C4-2B (cell line): ENCODE data around the gene MAP3K14.

Source experiments
- ZFX ChIP-seq: fragments of 450-650 bp; IDR thresholded peaks from 2 replicates; pipeline ENCODE4 v1.6.1; 2017
- TF ChIP-seq, protein P1 (sequence below): fragments of 450-650 bp; conservative IDR thresholded peaks from 2 replicates; pipeline ENCODE4 v1.5.1; 2017; ENCODE audit warnings: mild to moderate bottlenecking

DNA sequence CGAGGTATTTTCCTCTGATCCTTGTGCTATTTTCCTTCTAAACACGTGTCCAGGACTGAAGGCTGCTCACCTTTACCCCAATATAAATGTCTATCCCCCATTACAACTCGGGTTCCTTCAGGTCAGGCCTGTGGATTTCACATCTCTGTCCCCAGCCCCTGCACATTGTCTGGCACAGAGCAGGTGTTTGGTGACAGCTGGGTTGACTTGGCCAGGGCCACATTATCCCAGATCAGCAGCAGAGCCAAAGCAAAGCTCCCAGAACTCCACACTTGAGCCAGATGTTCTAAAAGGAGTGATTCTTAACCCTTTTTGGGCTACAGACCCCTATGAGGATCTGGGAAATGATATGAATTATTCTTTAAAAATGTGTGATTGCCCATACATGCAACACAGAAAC is 36.9 kb downstream of the MAP3K14 start:
- TF ChIP-seq, protein P1, sequence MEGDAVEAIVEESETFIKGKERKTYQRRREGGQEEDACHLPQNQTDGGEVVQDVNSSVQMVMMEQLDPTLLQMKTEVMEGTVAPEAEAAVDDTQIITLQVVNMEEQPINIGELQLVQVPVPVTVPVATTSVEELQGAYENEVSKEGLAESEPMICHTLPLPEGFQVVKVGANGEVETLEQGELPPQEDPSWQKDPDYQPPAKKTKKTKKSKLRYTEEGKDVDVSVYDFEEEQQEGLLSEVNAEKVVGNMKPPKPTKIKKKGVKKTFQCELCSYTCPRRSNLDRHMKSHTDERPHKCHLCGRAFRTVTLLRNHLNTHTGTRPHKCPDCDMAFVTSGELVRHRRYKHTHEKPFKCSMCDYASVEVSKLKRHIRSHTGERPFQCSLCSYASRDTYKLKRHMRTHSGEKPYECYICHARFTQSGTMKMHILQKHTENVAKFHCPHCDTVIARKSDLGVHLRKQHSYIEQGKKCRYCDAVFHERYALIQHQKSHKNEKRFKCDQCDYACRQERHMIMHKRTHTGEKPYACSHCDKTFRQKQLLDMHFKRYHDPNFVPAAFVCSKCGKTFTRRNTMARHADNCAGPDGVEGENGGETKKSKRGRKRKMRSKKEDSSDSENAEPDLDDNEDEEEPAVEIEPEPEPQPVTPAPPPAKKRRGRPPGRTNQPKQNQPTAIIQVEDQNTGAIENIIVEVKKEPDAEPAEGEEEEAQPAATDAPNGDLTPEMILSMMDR = no peak
- TF ChIP-seq ZFX = no peak
